ENCODE measurements around the gene RNF214.

GRCh38 chr11:117203069-117203407, 29.4 kb upstream of the RNF214 start:
- TF ChIP-seq POLR2A (IDR thresholded peaks at IDR 0.05) = no peak
- no peak for TF ChIP-seq CTCF (IDR thresholded peaks at IDR 0.05)
